Dermis microvascular lymphatic vessel endothelial cell (primary cell): Measurements from ENCODE around the gene VMP1. TPM values are rescaled to one million over a fixed set of nuclear protein-coding genes. Genes with fewer than 3 reads are reported as not detected.
"Not testable (repeated sequence)": the region's sequence is repeated elsewhere in the genome, so short reads cannot be mapped to it uniquely, and the experiment has no call there.

ENCODE experiments used
- DNase-seq, 2 donors: peaks; one replicate each; pipeline versions ENCODE4 v3.0.0 to v3.0.0-alpha.2; 2010; ENCODE audit warnings: low read depth in 2 of 2
- total RNA-seq: library from RNA; depleted of rRNA; stranded (reverse); fragments of >200 nt; gene quantifications from 2 replicates; pipeline ENCODE4 v1.2.1, GENCODE V29; 2014

Gene VMP1
- total RNA-seq, 1 donor from 2014 or later, result 96.5 TPM

DNA sequence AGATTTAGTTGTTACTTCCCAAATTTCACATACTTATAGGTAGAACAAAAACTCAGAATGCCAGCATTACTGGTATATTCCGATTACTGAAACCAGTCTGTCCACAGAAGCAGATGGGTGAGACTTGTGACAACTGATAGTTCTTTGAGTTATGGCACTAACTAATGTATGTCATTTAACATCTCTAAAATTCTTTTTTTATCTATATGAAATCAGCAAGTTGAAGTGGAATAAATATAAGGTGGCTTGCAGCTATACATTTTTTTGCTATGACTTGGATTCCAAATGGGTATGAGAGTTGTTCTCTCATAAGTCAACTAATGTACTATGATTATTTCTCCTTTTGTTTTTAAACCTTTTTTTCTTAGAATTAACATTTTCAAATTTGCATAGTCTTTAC lies 69.1 kb downstream of the VMP1 start:
- DNase-seq, result no peak

DNA sequence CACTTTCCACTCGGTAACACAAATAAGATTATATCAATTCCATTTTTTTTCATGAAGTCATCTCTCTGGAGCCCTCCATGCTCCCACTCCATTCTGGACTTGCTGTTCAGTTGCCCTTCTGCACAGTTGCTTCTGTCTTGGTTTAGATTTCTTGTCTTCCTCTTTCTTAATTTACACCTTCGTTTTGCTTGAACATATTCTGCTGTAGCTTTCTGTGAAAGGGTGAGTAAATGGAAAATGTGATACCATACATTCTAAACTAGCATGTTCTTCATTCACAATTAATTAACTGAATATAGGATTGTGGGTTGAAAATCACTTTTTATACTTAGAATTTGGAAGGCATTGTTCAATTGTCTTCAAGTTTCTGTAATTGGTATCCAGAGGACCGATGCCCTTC lies 69.6 kb downstream of the VMP1 start:
- DNase-seq, result no peak

- no peak for DNase-seq
These were observed 71.5 kb downstream of the VMP1 start for GRCh38 chr17:59778996-59779395.

- DNase-seq, result no peak
These were observed 72.1 kb downstream of the VMP1 start for GRCh38 chr17:59779521-59779920.

DNA sequence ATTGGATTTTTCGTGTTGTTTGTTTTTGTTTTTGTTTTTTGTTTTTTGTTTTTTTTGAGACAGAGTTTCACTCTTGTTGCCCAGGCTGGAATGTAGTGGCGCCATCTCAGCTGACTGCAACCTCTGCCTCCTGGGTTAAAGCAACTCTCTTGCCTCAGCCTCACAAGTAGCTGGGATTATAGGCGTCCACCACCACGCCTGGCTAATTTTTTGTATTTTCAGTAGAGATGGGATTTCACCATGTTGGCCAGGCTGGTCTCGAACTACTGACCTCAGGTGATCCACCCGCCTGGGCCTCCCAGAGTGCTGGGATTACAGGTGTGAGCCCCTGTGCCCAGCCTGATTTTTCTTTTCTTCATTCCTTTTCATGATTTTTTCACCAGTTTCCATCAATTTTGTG lies 73.1 kb downstream of the VMP1 start:
- not testable (repeated sequence) for DNase-seq

GRCh38 chr17:59783221-59784047 lies 76.0 kb downstream of the VMP1 start:
- DNase-seq, result peak; percentile 87 to 93

GRCh38 chr17:59785091-59785799 lies 77.8 kb downstream of the VMP1 start:
- peak in 1 of 2 donors; percentile 13 for DNase-seq

- DNase-seq, result no peak
These were observed 78.7 kb downstream of the VMP1 start for GRCh38 chr17:59786213-59786535.

GRCh38 chr17:59786536-59787319 lies 79.3 kb downstream of the VMP1 start:
- DNase-seq, result peak; percentile 95 to 99

- not testable (repeated sequence) for DNase-seq
These were observed 82.4 kb downstream of the VMP1 start for GRCh38 chr17:59789849-59790248.

DNA sequence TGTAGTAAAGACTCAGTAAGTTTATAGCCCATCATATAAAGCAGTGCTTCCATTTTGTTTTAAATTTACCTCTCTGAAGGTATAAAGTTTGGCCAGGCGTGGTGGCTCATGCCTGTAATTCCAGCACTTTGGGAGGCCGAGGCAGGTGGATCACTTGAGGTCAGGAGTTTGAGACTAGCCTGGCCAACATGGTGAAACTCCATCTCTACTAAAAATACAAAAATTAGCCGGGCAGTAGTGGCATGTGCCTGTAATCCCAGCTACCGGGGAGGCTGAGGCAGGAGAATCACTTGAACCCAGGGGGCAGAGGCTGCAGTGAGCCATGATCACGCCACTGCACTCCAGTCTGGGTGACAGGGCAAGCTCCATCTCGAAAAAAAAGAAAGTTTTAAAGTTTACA lies 83.0 kb downstream of the VMP1 start:
- not testable (repeated sequence) for DNase-seq

DNA sequence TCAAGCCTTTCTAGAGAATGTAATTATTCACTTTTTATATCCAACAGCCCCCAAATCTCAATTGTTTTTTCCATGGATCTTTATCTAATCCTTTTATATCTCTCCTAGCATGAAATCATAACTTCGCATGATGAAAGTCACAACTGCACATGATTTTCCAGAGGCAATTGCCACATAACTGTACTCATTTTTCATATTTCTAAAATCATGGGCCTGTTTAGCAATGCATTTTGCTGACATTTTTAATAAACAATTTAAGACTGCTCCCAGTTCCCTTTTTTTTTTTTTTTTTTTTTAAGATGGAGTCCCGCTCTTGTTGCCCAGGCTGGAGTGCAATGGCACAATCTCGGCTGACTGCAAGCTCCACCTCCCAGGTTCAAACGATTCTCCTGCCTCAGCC lies 83.5 kb downstream of the VMP1 start:
- DNase-seq, result no peak

- peak; percentile 51 to 88 for DNase-seq
These were observed 84.4 kb downstream of the VMP1 start for GRCh38 chr17:59791603-59792457.

DNA sequence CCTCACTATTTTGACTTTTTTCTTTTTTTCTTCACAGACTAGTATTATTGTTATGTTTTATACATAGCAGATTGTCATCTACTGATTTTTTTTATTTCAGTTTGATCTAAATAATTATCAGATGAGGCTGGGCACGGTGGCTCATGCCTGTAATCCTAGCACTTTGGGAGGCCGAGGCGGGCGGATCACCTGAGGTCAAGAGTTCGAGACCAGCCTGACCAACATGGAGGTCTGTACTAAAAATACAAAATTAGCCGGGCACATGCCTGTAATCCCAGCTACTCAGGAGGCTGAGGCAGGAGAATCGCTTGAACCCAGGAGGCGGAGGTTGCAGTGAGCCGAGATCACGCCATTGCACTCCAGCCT lies 85.0 kb downstream of the VMP1 start:
- DNase-seq, result not testable (repeated sequence)

DNA sequence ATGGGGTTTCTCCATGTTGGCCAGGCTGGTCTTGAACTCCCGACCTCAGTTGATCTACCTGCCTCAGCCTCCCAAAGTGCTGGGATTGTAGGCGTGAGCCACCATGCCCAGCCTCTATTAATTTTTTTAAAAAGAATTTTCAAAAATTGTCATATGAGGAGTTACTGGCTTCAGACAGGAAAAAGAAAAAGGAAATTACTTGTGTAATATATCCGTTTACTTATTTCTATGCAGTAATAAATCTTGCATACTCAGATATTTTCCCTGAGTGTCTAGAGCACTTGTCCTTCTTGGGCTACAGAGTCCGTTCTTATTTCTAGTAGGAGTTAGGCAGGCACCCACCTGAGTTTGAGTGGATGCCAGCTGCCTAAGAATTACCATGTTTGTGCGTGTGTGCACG lies 85.8 kb downstream of the VMP1 start:
- no peak for DNase-seq

DNA sequence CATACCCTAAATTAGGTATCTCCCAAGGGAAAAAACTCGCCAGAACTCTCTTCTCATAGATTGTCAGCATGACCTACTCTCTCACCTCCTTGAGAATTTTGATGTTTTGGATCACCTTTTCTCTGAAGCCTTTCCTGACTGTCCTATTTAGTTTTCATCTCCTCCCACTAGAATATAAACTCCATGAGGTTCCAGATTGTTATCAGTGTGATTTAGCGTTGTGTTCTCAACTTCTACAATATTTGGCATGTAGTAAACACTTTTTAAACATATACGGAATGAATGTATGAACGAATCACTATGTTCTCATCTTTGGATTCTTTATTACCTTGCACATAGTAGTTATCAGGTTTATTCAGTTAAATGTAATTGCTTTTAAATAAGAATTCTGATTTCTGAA lies 88.7 kb downstream of the VMP1 start:
- DNase-seq, result no peak

DNA sequence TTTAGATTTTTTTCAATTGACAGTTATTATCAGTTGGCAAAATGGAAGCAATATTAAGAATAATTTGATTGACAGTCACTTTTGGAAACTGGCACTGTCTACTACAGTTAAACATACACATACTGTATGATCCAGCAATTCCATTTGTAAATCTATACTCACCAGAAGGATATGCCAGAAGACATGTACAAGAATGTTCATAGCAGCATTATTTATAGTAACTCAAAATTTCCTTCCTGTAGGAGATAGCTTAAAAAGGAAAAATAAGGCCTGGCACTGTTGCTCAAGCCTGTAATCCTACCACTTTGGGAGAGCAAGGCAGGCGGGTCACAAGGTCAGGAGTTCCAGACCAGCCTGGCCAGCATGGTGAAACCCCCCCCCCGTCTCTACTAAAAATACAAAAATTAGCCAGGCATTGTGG lies 89.3 kb downstream of the VMP1 start:
- DNase-seq, result peak in 1 of 2 donors; percentile 39

GRCh38 chr17:59798111-59798510 lies 90.7 kb downstream of the VMP1 start:
- DNase-seq, result no peak

DNA sequence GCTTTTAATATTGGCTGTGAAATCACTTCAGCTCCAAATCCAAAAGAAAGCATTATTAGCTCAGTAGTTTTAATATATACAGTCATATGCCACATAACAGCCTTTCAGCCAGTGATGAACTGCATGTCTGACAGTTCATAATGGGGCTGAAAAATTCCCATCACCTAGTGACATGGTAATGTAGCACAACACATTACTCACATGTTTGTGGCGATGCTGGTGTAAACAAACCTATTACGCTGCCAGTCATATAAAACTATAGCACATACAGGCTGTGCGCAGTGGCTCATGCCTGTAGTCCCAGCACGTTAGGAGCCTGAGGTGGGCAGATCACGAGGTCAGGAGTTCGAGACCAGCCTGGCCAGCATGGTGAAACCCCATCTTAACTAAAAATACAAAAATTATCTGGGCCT lies 93.1 kb downstream of the VMP1 start:
- peak in 1 of 2 donors; percentile 25 for DNase-seq

DNA sequence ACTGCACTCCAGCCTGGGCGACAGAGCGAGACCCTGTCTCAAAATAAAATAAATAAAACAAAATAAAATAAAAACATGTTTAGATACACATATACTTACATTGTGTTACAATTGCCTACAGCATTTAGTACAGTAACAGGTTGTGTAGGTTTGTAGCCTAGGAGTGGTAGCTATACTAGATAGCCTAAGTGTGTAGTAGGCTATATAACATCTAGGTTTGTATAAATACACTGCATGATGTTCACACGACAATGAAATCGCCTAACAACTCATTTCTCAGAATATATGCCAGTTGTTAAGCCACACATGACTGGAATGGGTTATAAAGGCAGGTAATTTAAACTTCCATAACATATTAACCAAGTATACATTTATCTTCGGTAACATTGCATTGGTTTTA lies 94.7 kb downstream of the VMP1 start:
- no peak for DNase-seq

DNA sequence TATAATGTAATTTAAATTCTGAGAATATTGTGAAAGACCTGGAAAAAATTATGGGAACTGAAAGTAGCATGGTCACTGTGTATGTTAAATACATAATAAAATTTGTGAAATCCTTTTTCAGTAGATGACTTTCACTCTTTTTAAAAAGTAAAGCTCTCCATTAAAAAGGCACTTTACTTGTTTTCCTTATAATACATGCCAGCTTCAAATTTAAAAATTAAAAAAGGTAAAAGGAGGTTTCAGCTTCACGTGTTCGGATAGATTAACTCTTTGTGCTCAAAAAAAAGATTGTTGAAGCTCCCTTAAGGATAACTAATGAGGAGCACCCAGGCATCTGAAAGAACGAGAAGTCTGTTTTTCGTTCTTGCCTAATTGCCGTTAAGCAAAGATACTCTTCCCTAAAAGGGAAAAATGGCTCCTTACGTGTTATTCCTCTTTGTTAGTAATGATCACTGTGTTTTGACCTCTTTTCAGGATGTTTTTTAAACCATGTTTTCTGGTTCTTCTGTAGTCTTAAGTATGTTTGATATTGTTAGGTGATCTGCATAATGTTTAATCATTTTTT lies 97.5 kb downstream of the VMP1 start:
- DNase-seq, result no peak
